Lower leg skin (tissue), 3 donors: Measurements from ENCODE around the gene ZNF362.

Experiments used
- POLR2A ChIP-seq, 2 donors: fragments of 450-650 bp; IDR thresholded peaks; one replicate each; pipeline ENCODE4 v1.6.1; 2016 to 2017; ENCODE audit warnings: antibody characterized with exemption in 2 of 2, mild to moderate bottlenecking in 1 of 2, moderate library complexity in 1 of 2
- TF ChIP-seq, protein P1 (sequence below), 3 donors: fragments of 450-650 bp; IDR thresholded peaks; one replicate each; pipeline ENCODE4 v1.5.1; 2016; ENCODE audit warnings: antibody characterized with exemption in 3 of 3, mild to moderate bottlenecking in 3 of 3, moderate library complexity in 2 of 3

DNA sequence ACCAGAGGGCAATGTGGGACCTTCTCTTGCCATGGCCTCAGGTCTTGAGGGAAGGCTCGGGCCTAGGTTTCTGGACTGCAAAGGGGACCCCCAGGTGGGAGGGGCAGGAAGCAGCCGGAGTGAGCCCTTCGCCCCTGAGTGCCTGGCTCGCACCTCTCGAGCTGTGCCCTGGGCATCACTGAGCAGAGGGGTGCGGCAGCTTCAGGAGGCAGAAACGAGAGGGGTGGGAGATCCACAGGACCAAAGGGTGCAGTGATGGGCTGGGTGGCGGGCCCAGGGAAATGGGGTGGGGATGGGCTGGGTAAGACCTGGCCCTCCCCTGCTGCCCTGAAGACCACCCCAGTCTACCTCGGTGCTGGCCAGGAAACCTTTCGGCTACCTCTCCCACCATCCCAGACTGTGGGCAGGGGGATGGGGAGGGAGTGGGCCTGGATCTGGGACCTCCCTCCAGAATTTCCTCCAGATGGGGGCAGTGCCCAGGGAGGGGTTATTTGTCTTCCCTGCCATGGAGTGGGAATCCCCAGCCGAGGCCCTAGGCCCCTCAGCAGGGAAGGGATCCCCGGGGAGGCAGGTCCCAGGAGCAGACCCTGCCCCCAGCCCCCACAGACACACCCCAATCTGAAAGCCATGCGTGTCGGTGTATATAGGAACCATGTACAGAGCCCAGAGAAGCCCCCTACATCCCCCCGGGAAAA, 43.3 kb downstream of the ZNF362 start:
- TF ChIP-seq, protein P1, sequence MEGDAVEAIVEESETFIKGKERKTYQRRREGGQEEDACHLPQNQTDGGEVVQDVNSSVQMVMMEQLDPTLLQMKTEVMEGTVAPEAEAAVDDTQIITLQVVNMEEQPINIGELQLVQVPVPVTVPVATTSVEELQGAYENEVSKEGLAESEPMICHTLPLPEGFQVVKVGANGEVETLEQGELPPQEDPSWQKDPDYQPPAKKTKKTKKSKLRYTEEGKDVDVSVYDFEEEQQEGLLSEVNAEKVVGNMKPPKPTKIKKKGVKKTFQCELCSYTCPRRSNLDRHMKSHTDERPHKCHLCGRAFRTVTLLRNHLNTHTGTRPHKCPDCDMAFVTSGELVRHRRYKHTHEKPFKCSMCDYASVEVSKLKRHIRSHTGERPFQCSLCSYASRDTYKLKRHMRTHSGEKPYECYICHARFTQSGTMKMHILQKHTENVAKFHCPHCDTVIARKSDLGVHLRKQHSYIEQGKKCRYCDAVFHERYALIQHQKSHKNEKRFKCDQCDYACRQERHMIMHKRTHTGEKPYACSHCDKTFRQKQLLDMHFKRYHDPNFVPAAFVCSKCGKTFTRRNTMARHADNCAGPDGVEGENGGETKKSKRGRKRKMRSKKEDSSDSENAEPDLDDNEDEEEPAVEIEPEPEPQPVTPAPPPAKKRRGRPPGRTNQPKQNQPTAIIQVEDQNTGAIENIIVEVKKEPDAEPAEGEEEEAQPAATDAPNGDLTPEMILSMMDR (IDR thresholded peaks at IDR 0.05): no peak
- TF ChIP-seq POLR2A (IDR thresholded peaks at IDR 0.05): no peak
